DND-41 (cell line): ENCODE results near the gene GARNL3.

ENCODE experiments used
- ATAC-seq: fragments of 200-7000 bp; cut with Tn5 transposase; 3 replicates; pipeline ENCODE4 v1.9.1; 2021; ENCODE audit warnings: low read depth; ENCODE audit not compliant: insufficient read depth
- DNase-seq: peaks from one replicate; pipeline ENCODE4 v3.0.0-alpha.2; 2020
- H2AFZ ChIP-seq: 2 replicates; pipeline ENCODE4 v1.6.0; 2012; ENCODE audit warnings: low read depth, low read length
- H3K27ac ChIP-seq: 2 replicates; pipeline ENCODE4 v1.5.1; 2012; ENCODE audit warnings: low read length, inconsistent platforms
- H3K27me3 ChIP-seq: fragments of 200-600 bp; sonication (generic); 2 replicates; pipeline ENCODE4 v1.6.0; 2012; ENCODE audit warnings: low read length, mild to moderate bottlenecking, inconsistent platforms; ENCODE audit not compliant: insufficient read depth, poor library complexity
- H3K36me3 ChIP-seq: 2 replicates; pipeline ENCODE4 v1.5.1; 2012; ENCODE audit warnings: low read length, inconsistent platforms; ENCODE audit not compliant: insufficient read depth
- H3K4me1 ChIP-seq: 2 replicates; pipeline ENCODE4 v1.5.1; 2012; ENCODE audit warnings: mild to moderate bottlenecking, low read length; ENCODE audit not compliant: insufficient read depth
- H3K4me2 ChIP-seq: 2 replicates; pipeline ENCODE4 v1.6.0; 2012; ENCODE audit warnings: mild to moderate bottlenecking, moderate library complexity, low read length, inconsistent platforms; ENCODE audit not compliant: insufficient read depth
- H3K4me3 ChIP-seq, 2 experiments: fragments of 200-600 bp in 1 of 2; shearing (Covaris generic) in 1 of 2; 2 replicates each; pipeline ENCODE4 v1.5.1; 2012 to 2016; ENCODE audit warnings: inconsistent platforms in 2 of 2, low read length in 2 of 2, mild to moderate bottlenecking in 2 of 2, low read depth in 1 of 2, moderate library complexity in 1 of 2
- H3K79me2 ChIP-seq: 2 replicates; pipeline ENCODE4 v1.6.0; 2012; ENCODE audit warnings: low read length, inconsistent platforms; ENCODE audit not compliant: insufficient read depth
- H3K9ac ChIP-seq: 2 replicates; pipeline ENCODE4 v1.6.0; 2012; ENCODE audit warnings: low read depth, mild to moderate bottlenecking, inconsistent platforms, low read length, moderate library complexity
- H3K9me3 ChIP-seq: 2 replicates; pipeline ENCODE4 v1.5.1; 2012; ENCODE audit warnings: low read length, moderate library complexity, mild to moderate bottlenecking, inconsistent platforms; ENCODE audit not compliant: insufficient read depth, severe bottlenecking
- H4K20me1 ChIP-seq: 2 replicates; pipeline ENCODE4 v1.6.0; 2012; ENCODE audit warnings: low read length; ENCODE audit not compliant: insufficient read depth
- CTCF ChIP-seq: IDR thresholded peaks from 2 replicates; pipeline ENCODE4 v1.5.1; 2012; ENCODE audit warnings: borderline replicate concordance, low read length, moderate library complexity, mild to moderate bottlenecking; ENCODE audit not compliant: poor library complexity, severe bottlenecking; ENCODE audit errors: extremely low read depth
- EZH2 ChIP-seq: IDR thresholded peaks from 3 replicates; pipeline ENCODE4 v1.6.1; 2012; ENCODE audit warnings: borderline replicate concordance, low read depth, mild to moderate bottlenecking, moderate library complexity, low read length, inconsistent platforms; ENCODE audit not compliant: severe bottlenecking

The GARNL3 gene

DNA sequence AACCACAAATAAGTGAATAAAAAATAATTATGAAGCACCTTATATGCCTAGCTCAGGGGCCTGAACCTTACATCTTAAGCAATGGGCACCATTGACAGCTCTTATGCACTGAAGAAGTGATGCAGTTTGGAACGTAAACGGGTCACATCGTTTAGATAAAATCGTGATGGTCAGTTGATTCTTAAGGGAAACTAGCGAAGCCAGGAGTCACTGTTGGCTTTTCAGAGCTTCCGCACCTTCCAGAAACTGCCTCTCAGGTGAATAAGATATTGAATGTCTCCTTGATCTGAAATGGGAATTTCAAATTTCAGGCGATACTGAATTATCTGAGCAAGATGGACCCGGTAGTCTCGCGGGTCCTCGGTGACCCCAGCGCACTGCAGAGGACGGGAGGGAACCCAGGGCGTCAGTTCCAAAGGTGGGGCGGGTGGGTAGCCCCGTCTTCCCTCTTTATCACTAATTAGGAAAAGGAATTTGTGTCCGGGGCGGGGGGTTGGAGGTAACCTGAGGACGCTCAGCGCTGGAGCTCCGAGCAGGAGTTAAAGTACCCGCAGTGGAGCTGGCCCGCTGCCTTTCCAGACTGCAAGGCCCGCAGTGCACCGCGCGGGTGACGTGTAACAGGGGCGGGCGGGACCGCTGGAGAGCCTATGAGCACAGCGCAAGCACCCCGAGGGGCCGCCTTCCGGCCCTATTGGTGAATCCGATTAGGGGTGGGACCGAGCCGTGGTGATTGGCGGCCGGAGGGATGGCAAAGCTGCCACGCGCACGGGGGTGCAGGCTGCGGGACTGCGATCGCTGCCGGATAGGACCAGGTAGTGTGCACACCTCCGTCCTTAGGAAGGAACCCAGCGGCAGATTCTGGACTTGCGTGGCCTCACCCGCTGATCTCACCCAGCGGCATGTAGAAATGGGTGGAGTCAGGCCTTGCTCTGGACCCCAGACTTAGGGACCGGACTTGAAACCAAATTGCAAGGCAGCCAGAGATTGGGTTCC lies 19.7 kb upstream of the GARNL3 start:
- H3K79me2 ChIP-seq = no peaks in the 10 kb centered on the region
- peaks cover 17% of the 10 kb centered on the region for H3K27me3 ChIP-seq
- ATAC-seq (no peak), DNase-seq (no peak)
- no peaks in the 10 kb centered on the region for H3K36me3 ChIP-seq
- no peaks in the 10 kb centered on the region for H3K9me3 ChIP-seq
- H3K4me3 ChIP-seq = no peak overlapping the region
- H4K20me1 ChIP-seq = no peaks in the 10 kb centered on the region; the same call in 1 of the 2 replicates
- TF ChIP-seq CTCF (no peak), EZH2 (no peak)
- no peak overlapping the region for H3K4me2 ChIP-seq
- no peak overlapping the region for H3K9ac ChIP-seq
- no peak overlapping the region for H2AFZ ChIP-seq
- H3K27ac ChIP-seq = no peak overlapping the region
- no peaks in the 10 kb centered on the region for H3K4me1 ChIP-seq

DNA sequence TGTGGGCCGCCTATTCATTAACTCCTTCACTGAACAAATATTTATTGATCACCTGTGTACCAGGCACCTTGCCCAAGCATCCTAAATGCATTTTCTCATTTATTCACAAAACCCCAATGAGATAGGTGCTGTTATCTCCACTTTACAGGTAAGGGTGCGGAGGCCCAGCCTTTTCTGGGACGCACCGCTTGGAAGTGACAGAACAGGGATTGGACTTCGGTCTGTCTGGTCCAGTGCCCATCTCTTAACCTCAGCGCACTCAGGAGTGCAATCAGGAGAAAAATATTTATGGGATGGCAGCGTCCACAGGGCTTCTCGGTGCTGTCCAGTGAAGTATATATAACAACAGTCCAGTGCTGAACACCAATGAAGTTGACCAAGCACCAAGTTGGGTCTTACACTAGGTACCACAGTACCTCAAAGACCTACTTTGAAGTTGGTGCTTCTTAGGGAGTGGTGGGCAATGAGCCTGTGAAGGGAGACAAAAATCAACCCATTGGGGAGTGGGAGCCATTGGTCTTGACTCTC lies 18.9 kb upstream of the GARNL3 start:
- Histone ChIP-seq H3K4me3 (no peak overlapping the region), H2AFZ (no peak overlapping the region), H3K27me3 (peaks cover 19% of the 10 kb centered on the region), H3K9ac (no peak overlapping the region), H3K9me3 (no peaks in the 10 kb centered on the region), H3K79me2 (no peaks in the 10 kb centered on the region), H3K27ac (no peak overlapping the region), H3K4me1 (no peaks in the 10 kb centered on the region), H3K4me2 (no peak overlapping the region), H3K36me3 (no peaks in the 10 kb centered on the region), H4K20me1 (no peaks in the 10 kb centered on the region; the same call in 1 of the 2 replicates)
- TF ChIP-seq EZH2 (no peak), CTCF (no peak)
- DNase-seq (no peak), ATAC-seq (no peak)

- Histone ChIP-seq H3K36me3 (no peaks in the 10 kb centered on the region), H3K79me2 (no peaks in the 10 kb centered on the region), H3K27ac (no peak overlapping the region), H3K4me1 (no peaks in the 10 kb centered on the region), H3K27me3 (peaks cover 21% of the 10 kb centered on the region), H3K9ac (no peak overlapping the region), H3K4me3 (no peak overlapping the region), H3K4me2 (no peak overlapping the region), H4K20me1 (no peaks in the 10 kb centered on the region), H3K9me3 (no peaks in the 10 kb centered on the region), H2AFZ (no peak overlapping the region)
- no peak for TF ChIP-seq EZH2
- TF ChIP-seq CTCF = no peak
- ATAC-seq = no peak
- DNase-seq = no peak
These were observed 16.3 kb upstream of the GARNL3 start for GRCh38 chr9:127248241-127248640.
